SK-N-MC (cell line): ENCODE results near the gene YKT6.

ENCODE experiments used
- EZH2 ChIP-seq: fragments of 200-600 bp; sonication (generic); IDR thresholded peaks from one replicate; pipeline ENCODE4 v1.6.1; 2017; ENCODE audit warnings: antibody characterized with exemption
- POLR2AphosphoS5 ChIP-seq: IDR thresholded peaks from 2 replicates; pipeline ENCODE4 v1.6.1; 2012; ENCODE audit warnings: mild to moderate bottlenecking, low read depth, low read length, borderline replicate concordance

DNA sequence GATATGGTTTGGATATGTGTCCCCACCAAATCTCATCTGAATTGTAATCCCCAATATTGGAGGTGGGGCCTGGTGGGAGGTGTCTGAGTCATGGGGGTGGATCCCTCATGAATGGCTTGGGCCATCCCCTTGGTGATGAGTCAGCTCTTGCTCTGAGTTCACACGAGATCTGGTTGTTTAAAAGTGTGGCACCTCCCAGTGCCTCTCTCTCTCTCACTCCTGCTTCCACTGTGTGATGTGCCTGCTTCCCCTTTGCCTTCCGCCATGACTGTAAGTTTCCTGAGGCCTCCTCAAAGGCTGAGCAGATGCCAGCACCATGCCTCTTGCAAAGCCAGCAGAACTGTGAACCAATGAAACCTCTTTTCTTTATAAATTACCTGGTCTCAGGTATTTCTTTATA lies 6.7 kb upstream of the YKT6 start:
- TF ChIP-seq POLR2AphosphoS5 (no peak), EZH2 (no peak)
